Naive B cell (primary cell): ENCODE results near the gene SLC16A10. TPM values are rescaled to one million over a fixed set of nuclear protein-coding genes. Genes with fewer than 3 reads are reported as not detected.
"Not testable (repeated sequence)": the region's sequence is repeated elsewhere in the genome, so short reads cannot be mapped to it uniquely, and the experiment has no call there.

Experiments used
- ATAC-seq, 2 donors: fragments of 150-1000 bp; cut with Tn5 transposase; 2 replicates each; pipeline ENCODE4 v1.10.0; 2021; ENCODE audit warnings: low read depth in 2 of 2, mild to moderate bottlenecking in 2 of 2, moderate library complexity in 2 of 2
- DNase-seq: peaks from one replicate; pipeline ENCODE4 v3.0.0; 2022
- H3K27ac Mint-ChIP-seq, 6 donors: one replicate each; pipeline ENCODE4 v1.8.0; 2020 to 2022; ENCODE audit warnings: mild to moderate bottlenecking in 6 of 6, mixed read lengths in 6 of 6, moderate library complexity in 5 of 6, inconsistent platforms in 2 of 6
- H3K27me3 Mint-ChIP-seq, 3 donors: one replicate each; pipeline ENCODE4 v1.8.0; 2021 to 2022; ENCODE audit warnings: mixed read lengths in 3 of 3, mild to moderate bottlenecking in 1 of 3
- H3K36me3 Mint-ChIP-seq, 2 donors: one replicate each; pipeline ENCODE4 v1.8.0; 2020 to 2022; ENCODE audit warnings: mixed read lengths in 2 of 2, inconsistent platforms in 1 of 2, mild to moderate bottlenecking in 1 of 2
- H3K4me1 Mint-ChIP-seq, 3 donors: one replicate each; pipeline ENCODE4 v1.8.0; 2020 to 2022; ENCODE audit warnings: mixed read lengths in 3 of 3, inconsistent platforms in 1 of 3, mild to moderate bottlenecking in 1 of 3, moderate library complexity in 1 of 3
- H3K4me3 Mint-ChIP-seq, 8 donors: one replicate each; pipeline ENCODE4 v1.8.0; 2020 to 2022; ENCODE audit warnings: mild to moderate bottlenecking in 8 of 8, mixed read lengths in 8 of 8, moderate library complexity in 8 of 8, inconsistent platforms in 2 of 8
- H3K9me3 Mint-ChIP-seq, 7 donors: one replicate each; pipeline ENCODE4 v1.8.0; 2020 to 2022; ENCODE audit warnings: mixed read lengths in 7 of 7, mild to moderate bottlenecking in 5 of 7, inconsistent platforms in 2 of 7, moderate library complexity in 1 of 7
- polyA plus RNA-seq, 6 donors: library from polyadenylated mRNA; unstranded; fragments of 300-500 nt; fragmentation: Illumina TruSeq; gene quantifications; one replicate each; pipeline ENCODE4 v1.2.3, GENCODE V29; 2021; ENCODE audit warnings: low read depth in 6 of 6

The SLC16A10 gene
- polyA plus RNA-seq, 6 donors from 2014 or later, result 0.15 to 2.1 (median 0.65) TPM; not detected in 3

- peak overlapping the region in 4 of 6 donors; percentile 8 to 39 (median 18) for H3K27ac Mint-ChIP-seq
- ATAC-seq (no peak), DNase-seq (no peak)
- H3K27me3 Mint-ChIP-seq, result peaks cover 0 to 7% (median 0%) of the 10 kb centered on the region in 3 donors
- H3K4me3 Mint-ChIP-seq, result peak overlapping the region in 1 of 8 donors; percentile 4
- H3K9me3 Mint-ChIP-seq, result peaks cover 0 to 6% (median 0%) of the 10 kb centered on the region in 7 donors
- no peaks in the 10 kb centered on the region for H3K36me3 Mint-ChIP-seq
- peaks cover 0 to 4% (median 0%) of the 10 kb centered on the region in 3 donors for H3K4me1 Mint-ChIP-seq
Observed at GRCh38 chr6:111122458-111123286, 35.4 kb downstream of the SLC16A10 start.

- H3K4me1 Mint-ChIP-seq, result peaks cover 0 to 4% (median 0%) of the 10 kb centered on the region in 3 donors
- peaks cover 0 to 4% (median 0%) of the 10 kb centered on the region in 7 donors for H3K9me3 Mint-ChIP-seq
- H3K27ac Mint-ChIP-seq, result no peak overlapping the region
- peaks cover 0 to 7% (median 0%) of the 10 kb centered on the region in 3 donors for H3K27me3 Mint-ChIP-seq
- DNase-seq, result no peak
- ATAC-seq, result no peak
- H3K4me3 Mint-ChIP-seq, result no peak overlapping the region
- H3K36me3 Mint-ChIP-seq, result no peaks in the 10 kb centered on the region
Observed at GRCh38 chr6:111124406-111124805, 37.1 kb downstream of the SLC16A10 start.

- Mint-ChIP-seq H3K36me3 (no peaks in the 10 kb centered on the region), H3K27me3 (peaks cover 0 to 8% (median 7%) of the 10 kb centered on the region in 3 donors), H3K4me1 (no peaks in the 10 kb centered on the region), H3K9me3 (no peaks in the 10 kb centered on the region), H3K27ac (no peak overlapping the region), H3K4me3 (no peak overlapping the region)
- ATAC-seq, result no peak
- DNase-seq, result no peak
Observed at GRCh38 chr6:111129013-111129412, 41.7 kb downstream of the SLC16A10 start.

- H3K4me1 Mint-ChIP-seq, DNase-seq, H3K27me3 Mint-ChIP-seq, H3K27ac Mint-ChIP-seq, ATAC-seq, H3K36me3 Mint-ChIP-seq, H3K4me3 Mint-ChIP-seq, H3K9me3 Mint-ChIP-seq: not testable (repeated sequence)
Observed at GRCh38 chr6:111131018-111131417, 43.7 kb downstream of the SLC16A10 start.

- H3K27me3 Mint-ChIP-seq, H3K4me3 Mint-ChIP-seq: not testable (repeated sequence)
Observed at GRCh38 chr6:111132669-111133068, 45.4 kb downstream of the SLC16A10 start.

GRCh38 chr6:111134236-111134869 is 47.0 kb downstream of the SLC16A10 start:
- not testable (repeated sequence) for H3K36me3 Mint-ChIP-seq, H3K9me3 Mint-ChIP-seq, H3K4me3 Mint-ChIP-seq, H3K4me1 Mint-ChIP-seq, DNase-seq, H3K27me3 Mint-ChIP-seq, H3K27ac Mint-ChIP-seq, ATAC-seq

More at GRCh38 chr6:111132669-111133068, 45.4 kb downstream of the SLC16A10 start:
- H3K4me1 Mint-ChIP-seq, H3K36me3 Mint-ChIP-seq, ATAC-seq, H3K9me3 Mint-ChIP-seq, DNase-seq, H3K27ac Mint-ChIP-seq: not testable (repeated sequence)

GRCh38 chr6:111137489-111138093 is 50.3 kb downstream of the SLC16A10 start:
- H3K9me3 Mint-ChIP-seq, result peaks cover 0 to 10% (median 5%) of the 10 kb centered on the region in 7 donors

GRCh38 chr6:111147440-111147839 is 60.1 kb downstream of the SLC16A10 start:
- Mint-ChIP-seq H3K27me3 (peaks cover under 1 to 2% (median 1%) of the 10 kb centered on the region in 3 donors), H3K4me1 (no peaks in the 10 kb centered on the region), H3K36me3 (peaks cover 0 to 2% of the 10 kb centered on the region in 2 donors), H3K9me3 (peaks cover 0 to 12% (median 0%) of the 10 kb centered on the region in 7 donors), H3K27ac (no peak overlapping the region), H3K4me3 (no peak overlapping the region)
- ATAC-seq (no peak), DNase-seq (no peak)

More at GRCh38 chr6:111137489-111138093, 50.3 kb downstream of the SLC16A10 start:
- not testable (repeated sequence) for ATAC-seq, DNase-seq, H3K4me1 Mint-ChIP-seq, H3K27ac Mint-ChIP-seq, H3K27me3 Mint-ChIP-seq, H3K36me3 Mint-ChIP-seq, H3K4me3 Mint-ChIP-seq

GRCh38 chr6:111148110-111148509 is 60.8 kb downstream of the SLC16A10 start:
- no peak for ATAC-seq
- peaks cover 0 to 9% (median 0%) of the 10 kb centered on the region in 7 donors for H3K9me3 Mint-ChIP-seq
- H3K4me1 Mint-ChIP-seq, result no peaks in the 10 kb centered on the region
- no peak for DNase-seq
- peaks cover 5 to 8% of the 10 kb centered on the region in 2 donors for H3K36me3 Mint-ChIP-seq
- H3K27ac Mint-ChIP-seq, result no peak overlapping the region
- H3K4me3 Mint-ChIP-seq, result no peak overlapping the region
- H3K27me3 Mint-ChIP-seq, result peaks cover 6 to 8% (median 6%) of the 10 kb centered on the region in 3 donors

GRCh38 chr6:111150577-111150976 is 63.3 kb downstream of the SLC16A10 start:
- no peak for ATAC-seq
- no peaks in the 10 kb centered on the region for H3K4me1 Mint-ChIP-seq
- peaks cover 0 to 5% (median 0%) of the 10 kb centered on the region in 7 donors for H3K9me3 Mint-ChIP-seq
- H3K4me3 Mint-ChIP-seq, result no peak overlapping the region
- DNase-seq, result no peak
- peaks cover 5 to 8% of the 10 kb centered on the region in 2 donors for H3K36me3 Mint-ChIP-seq
- peaks cover 6 to 8% (median 6%) of the 10 kb centered on the region in 3 donors for H3K27me3 Mint-ChIP-seq
- no peak overlapping the region for H3K27ac Mint-ChIP-seq

GRCh38 chr6:111154981-111155380 is 67.7 kb downstream of the SLC16A10 start:
- H3K27ac Mint-ChIP-seq, result no peak overlapping the region
- H3K9me3 Mint-ChIP-seq, result peaks cover 0 to 6% (median 3%) of the 10 kb centered on the region in 7 donors
- no peak for ATAC-seq
- H3K4me3 Mint-ChIP-seq, result no peak overlapping the region
- no peaks in the 10 kb centered on the region for H3K4me1 Mint-ChIP-seq
- peaks cover 6 to 8% (median 6%) of the 10 kb centered on the region in 3 donors for H3K27me3 Mint-ChIP-seq
- no peak for DNase-seq
- peaks cover 5 to 8% of the 10 kb centered on the region in 2 donors for H3K36me3 Mint-ChIP-seq

- H3K36me3 Mint-ChIP-seq, result peaks cover 5 to 7% of the 10 kb centered on the region in 2 donors
Observed at GRCh38 chr6:111157412-111157811, 70.1 kb downstream of the SLC16A10 start.

GRCh38 chr6:111159633-111160032 is 72.3 kb downstream of the SLC16A10 start:
- Mint-ChIP-seq H3K4me1 (no peaks in the 10 kb centered on the region), H3K9me3 (peaks cover 0 to 22% (median 14%) of the 10 kb centered on the region in 7 donors), H3K36me3 (no peaks in the 10 kb centered on the region), H3K27ac (no peak overlapping the region), H3K27me3 (peaks cover 0 to 4% (median 0%) of the 10 kb centered on the region in 3 donors), H3K4me3 (no peak overlapping the region)
- no peak for ATAC-seq
- no peak for DNase-seq

More at GRCh38 chr6:111157412-111157811, 70.1 kb downstream of the SLC16A10 start:
- no peak for DNase-seq
- no peaks in the 10 kb centered on the region for H3K4me1 Mint-ChIP-seq
- H3K27ac Mint-ChIP-seq, result peak overlapping the region in 1 of 6 donors; percentile 43
- H3K4me3 Mint-ChIP-seq, result no peak overlapping the region
- H3K9me3 Mint-ChIP-seq, result peaks cover 3 to 15% (median 7%) of the 10 kb centered on the region in 7 donors
- no peak for ATAC-seq
- peaks cover 5 to 11% (median 7%) of the 10 kb centered on the region in 3 donors for H3K27me3 Mint-ChIP-seq
